HCT116 (cell line): Measurements from ENCODE around the gene SUOX. TPM values are rescaled to one million over a fixed set of nuclear protein-coding genes. Genes with fewer than 3 reads are reported as not detected.

Source experiments
- ATAC-seq: fragments of 200-7000 bp; cut with Tn5 transposase; 2 replicates; pipeline ENCODE4 v1.9.1; 2020; ENCODE audit warnings: mild to moderate bottlenecking, moderate library complexity
- Bru-seq: library from RNA; stranded (reverse); fragments of 400-500 nt; gene quantifications from one replicate; lab custom pipeline; 2021; lab: Mats Ljungman, UMichigan
- BruChase-seq, 2 experiments: library from RNA; stranded (reverse); fragments of 400-500 nt; gene quantifications; one replicate each; lab custom pipeline; 2021; lab: Mats Ljungman, UMichigan
- BruUV-seq: library from RNA; stranded (reverse); fragments of 400-500 nt; replicated peaks from 2 replicates; lab custom pipeline; 2021; lab: Mats Ljungman, UMichigan
- CTCF ChIA-PET: fragments of 300-600 bp; sonication (Branson Sonifier 250); formaldehyde crosslinking; loops from one replicate; lab custom pipeline; 2021; ENCODE audit warnings: antibody characterized with exemption; lab: Charles Lee
- POLR2A ChIA-PET: fragments of 300-600, 350-600 bp; sonication (Branson Sonifier 250); formaldehyde crosslinking; loops from one replicate; lab custom pipeline; 2021; ENCODE audit warnings: antibody characterized with exemption; lab: Charles Lee
- RAD21 ChIA-PET, 2 experiments: fragments of 300-600 bp; sonication (Branson Sonifier 250); formaldehyde crosslinking; loops; one replicate each; lab custom pipeline; 2023; ENCODE audit warnings: low total read pairs in 2 of 2; ENCODE audit not compliant: uncharacterized antibody in 2 of 2, unreplicated experiment in 2 of 2, low non-redundant PET in 1 of 2; lab: Charles Lee
- DNase-seq: peaks from one replicate; pipeline ENCODE4 v3.0.0-alpha.2; 2010; ENCODE audit warnings: low read depth, low spot score
- H2AFZ ChIP-seq: fragments of 200-600 bp; shearing (Covaris generic), sonication (generic); 2 replicates; pipeline ENCODE4 v1.6.1; 2017; ENCODE audit warnings: low read depth, mixed run types, mixed read lengths, antibody characterized with exemption, low read length; ENCODE audit not compliant: poor library complexity, severe bottlenecking
- H3K27ac ChIP-seq: 2 replicates; pipeline ENCODE4 v1.5.1; 2012; ENCODE audit warnings: low read depth, low read length
- H3K27me3 ChIP-seq: fragments of 200-600 bp; sonication (generic); 2 replicates; pipeline ENCODE4 v1.6.1; 2016; ENCODE audit warnings: mixed run types, low read length, mixed read lengths; ENCODE audit not compliant: insufficient read depth
- H3K36me3 ChIP-seq, 2 experiments: fragments of 200-500 bp in 1 of 2; fragments of 200-600 bp in 1 of 2; sonication (Bioruptor generic) in 1 of 2; sonication (generic) in 1 of 2; 2 replicates each; pipeline versions ENCODE4 v1.5.1 to v1.6.1; 2014 to 2016; ENCODE audit warnings: low read length in 2 of 2, inconsistent platforms in 1 of 2, mixed read lengths in 1 of 2, mixed run types in 1 of 2; ENCODE audit not compliant: insufficient read depth in 2 of 2, control insufficient read depth in 1 of 2
- H3K4me1 ChIP-seq, 2 experiments: fragments of 200-600 bp in 1 of 2; sonication (generic) in 1 of 2; 2 replicates each; pipeline versions ENCODE4 v1.5.1 to v1.6.1; 2012 to 2017; ENCODE audit warnings: low read length in 2 of 2, inconsistent platforms in 1 of 2, mild to moderate bottlenecking in 1 of 2, mixed read lengths in 1 of 2, mixed run types in 1 of 2, moderate library complexity in 1 of 2; ENCODE audit not compliant: insufficient read depth in 2 of 2, control insufficient read depth in 1 of 2
- H3K4me2 ChIP-seq: fragments of 200-600 bp; sonication (generic); 2 replicates; pipeline ENCODE4 v1.6.1; 2017; ENCODE audit warnings: mixed run types, low read length, mixed read lengths
- H3K4me3 ChIP-seq, 2 experiments: fragments of 200-600 bp in 1 of 2; sonication (generic) in 1 of 2; replicated peaks in 1 of 2; 2 replicates each; pipeline ENCODE4 v1.5.1; 2011 to 2016; ENCODE audit warnings: low read length in 2 of 2, control low read depth in 1 of 2, low read depth in 1 of 2, mild to moderate bottlenecking in 1 of 2, mixed read lengths in 1 of 2, mixed run types in 1 of 2
- H3K79me2 ChIP-seq: fragments of 200-600 bp; sonication (generic); 2 replicates; pipeline ENCODE4 v1.6.1; 2017; ENCODE audit warnings: mild to moderate bottlenecking, mixed run types, low read length, moderate library complexity, mixed read lengths; ENCODE audit not compliant: insufficient read depth
- H3K9ac ChIP-seq: fragments of 200-600 bp; sonication (generic); 2 replicates; pipeline ENCODE4 v1.6.1; 2016; ENCODE audit warnings: low read length, mixed read lengths
- H3K9me2 ChIP-seq: fragments of 200-600 bp; sonication (generic), shearing (Covaris generic); 2 replicates; pipeline ENCODE4 v1.6.1; 2017; ENCODE audit warnings: mixed run types, mild to moderate bottlenecking, moderate library complexity; ENCODE audit not compliant: insufficient read depth
- H3K9me3 ChIP-seq, 2 experiments: fragments of 200-500 bp in 1 of 2; fragments of 200-600 bp in 1 of 2; sonication (Bioruptor generic) in 1 of 2; sonication (generic) in 1 of 2; 2 replicates each; pipeline ENCODE4 v1.6.1; 2014 to 2017; ENCODE audit warnings: low read length in 2 of 2, mixed read lengths in 2 of 2, inconsistent platforms in 1 of 2, low read depth in 1 of 2, mild to moderate bottlenecking in 1 of 2, mixed run types in 1 of 2, moderate library complexity in 1 of 2; ENCODE audit not compliant: control insufficient read depth in 1 of 2, insufficient read depth in 1 of 2
- H4K20me1 ChIP-seq: fragments of 200-600 bp; sonication (generic), shearing (Covaris generic); 2 replicates; pipeline ENCODE4 v1.6.1; 2017; ENCODE audit warnings: mixed run types, mild to moderate bottlenecking, moderate library complexity; ENCODE audit not compliant: insufficient read depth
- FOSL1 ChIP-seq: IDR thresholded peaks from 2 replicates; pipeline ENCODE4 v1.6.1; 2012; ENCODE audit warnings: low read depth
- POLR2A ChIP-seq: IDR thresholded peaks from 2 replicates; pipeline ENCODE4 v1.7.0; 2011; ENCODE audit warnings: borderline replicate concordance; ENCODE audit not compliant: insufficient read depth, insufficient read length; ENCODE audit errors: extremely low read depth
- POLR2AphosphoS5 ChIP-seq: IDR thresholded peaks from 2 replicates; pipeline ENCODE4 v1.6.1; 2011; ENCODE audit warnings: mild to moderate bottlenecking, low read depth, low read length, moderate library complexity
- SIN3A ChIP-seq: IDR thresholded peaks from 2 replicates; pipeline ENCODE4 v1.6.1; 2012; ENCODE audit warnings: low read depth
- SP1 ChIP-seq: IDR thresholded peaks from 2 replicates; pipeline ENCODE4 v1.6.1; 2012; ENCODE audit warnings: low read depth
- TCF7L2 ChIP-seq: IDR thresholded peaks from 2 replicates; pipeline ENCODE4 v1.7.0; 2011; ENCODE audit warnings: borderline replicate concordance, inconsistent platforms; ENCODE audit not compliant: insufficient read depth, insufficient read length; ENCODE audit errors: extremely low read depth
- YY1 ChIP-seq: IDR thresholded peaks from 2 replicates; pipeline ENCODE4 v1.6.1; 2011; ENCODE audit warnings: low read length, low read depth, moderate library complexity, mild to moderate bottlenecking; ENCODE audit not compliant: insufficient replicate concordance; ENCODE audit errors: extremely low read depth
- intact Hi-C: fragments of 100-400 bp; cut with micrococcal nuclease; formaldehyde crosslinking; loops from 2 replicates; pipeline ENCODE4 v1.10.0; 2022
- long read RNA-seq: library from polyadenylated mRNA; unstranded; transcript quantifications from one replicate; pipeline ENCODE4 v2.0.0, GENCODE V29; 2021; ENCODE audit not compliant: unreplicated experiment
- polyA plus RNA-seq: library from polyadenylated mRNA; unstranded; fragments of >200 nt; gene quantifications from 2 replicates; pipeline ENCODE4 v1.2.1, GENCODE V29; 2012; ENCODE audit warnings: missing spikeins
- total RNA-seq: library from RNA; stranded (reverse); gene quantifications from one replicate; pipeline ENCODE4 v1.2.1, GENCODE V29; 2021; ENCODE audit not compliant: unreplicated experiment

SUOX gene
- total RNA-seq = 18.0 TPM
- 12.4 and 13.3 TPM in 2 replicates for polyA plus RNA-seq
- percentile 54 among the genes with signal in this experiment for Bru-seq, nascent RNA
- BruChase-seq, experiment 1, labeled RNA remaining after a 6-hour chase = percentile 78 among the genes with signal in this experiment
- BruChase-seq, experiment 2, labeled RNA remaining after a 2-hour chase = percentile 76 among the genes with signal in this experiment
- long read RNA-seq, transcript SUOX-201 (5 exons, 2,364 nt) = major isoform, 7 of 27 reads
- long read RNA-seq, transcript SUOX-204 (6 exons, 2,394 nt) = minor isoform, 6 of 27 reads
- long read RNA-seq, partial matches to known transcripts = 2 of 27 reads
- long read RNA-seq, other reads (novel, unspliced or antisense) = 9 of 27 reads

GRCh38 chr12:55996715-55997534 is at the start of gene SUOX:
Gene SUOX, plus strand, starts transcription at chr12:55997276. Its CDS starts 4,946 bp downstream, at chr12:56002222.
- ChIA-PET POLR2A (interaction anchor here (0.6 to 2.8 kb wide), 13 partner anchors 10 to 315 kb away, joined by 3 to 22 read pairs (median 3); partner anchors contain the start of genes PA2G4, PYM1, RAB5B and ZC3H10), RAD21 (interaction anchor here in 1 of 2 experiments (0.7 to 2.0 kb wide), 4 partner anchors 23 to 50 kb away, joined by 3 to 6 read pairs (median 3); partner anchors contain the start of gene RAB5B), CTCF (interaction anchor here (0.7 to 3.5 kb wide), 21 partner anchors 12 to 260 kb away, joined by 3 to 48 read pairs (median 5); partner anchors contain the start of genes ERBB3, ORMDL2 and RAB5B)
- ATAC-seq (peak; percentile 99), DNase-seq (peak; percentile 93)
- H3K9me3 ChIP-seq = no peaks in the 10 kb centered on the region
- H3K9ac ChIP-seq = peak within 1 kb of the TSS; percentile 73
- no peaks in the 10 kb centered on the region for H3K79me2 ChIP-seq
- peak within 1 kb of the TSS; percentile 37 for H2AFZ ChIP-seq
- BruUV-seq = TSS peak; percentile 88
- H3K4me1 ChIP-seq = peaks cover 8 to 15% of the 10 kb centered on the region in 2 experiments; a peak in 3 of 4 replicates
- no peaks in the 10 kb centered on the region for H3K27me3 ChIP-seq
- intact Hi-C loops = loop anchor here (1.0 to 5.0 kb wide), 3 partner anchors 32 to 120 kb away; partner anchors contain the start of genes RPL41, RPS26 and ZC3H10
- no peaks in the 10 kb centered on the region for H3K9me2 ChIP-seq
- H3K4me3 ChIP-seq = peak within 1 kb of the TSS; percentile 62 to 76
- TF ChIP-seq TCF7L2 (no peak), FOSL1 (no peak), SP1 (peak; percentile 73), POLR2A (peak; percentile 55), YY1 (peak; percentile 61), SIN3A (peak; percentile 78; the same call in 1 of the 2 replicates), POLR2AphosphoS5 (peak; percentile 78)
- H3K36me3 ChIP-seq = peaks cover 7 to 18% of the 10 kb centered on the region in 2 experiments; a peak in 2 of 4 replicates
- peak within 1 kb of the TSS; percentile 63 for H3K27ac ChIP-seq
- H4K20me1 ChIP-seq = no peaks in the 10 kb centered on the region
- H3K4me2 ChIP-seq = peak within 1 kb of the TSS; percentile 88
